ENCODE data around the gene TAOK3. TPM values are rescaled to one million over a fixed set of nuclear protein-coding genes. Genes with fewer than 3 reads are reported as not detected.

TAOK3 gene
- total RNA-seq, 1 experiment from 2014 or later = 17.7 TPM

DNA sequence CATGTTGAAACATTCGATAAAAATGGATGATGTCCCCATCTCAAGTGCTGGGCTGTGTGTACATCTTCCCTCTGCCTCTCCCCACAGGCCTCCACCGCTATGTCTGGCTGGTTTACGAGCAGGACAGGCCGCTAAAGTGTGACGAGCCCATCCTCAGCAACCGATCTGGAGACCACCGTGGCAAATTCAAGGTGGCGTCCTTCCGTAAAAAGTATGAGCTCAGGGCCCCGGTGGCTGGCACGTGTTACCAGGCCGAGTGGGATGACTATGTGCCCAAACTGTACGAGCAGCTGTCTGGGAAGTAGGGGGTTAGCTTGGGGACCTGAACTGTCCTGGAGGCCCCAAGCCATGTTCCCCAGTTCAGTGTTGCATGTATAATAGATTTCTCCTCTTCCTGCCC is 228.2 kb downstream of the TAOK3 start:
- Histone ChIP-seq H3K4me1 (peaks cover under 1% of the 10 kb centered on the region; the same call in 1 of the 2 replicates), H3K9me3 (no peaks in the 10 kb centered on the region), H3K36me3 (ENCODE audit: control insufficient read depth, insufficient read depth, low read length) (peaks cover under 1% of the 10 kb centered on the region; the same call in 1 of the 2 replicates), H3K27me3 (replicated peaks; ENCODE audit: control insufficient read depth, insufficient read depth, low read length) (no peaks in the 10 kb centered on the region), H3K4me3 (ENCODE audit: low read depth, low read length) (no peak overlapping the region)
- Mint-ChIP-seq H3K27me3 (ENCODE audit: insufficient read depth, unreplicated experiment) (no peaks in the 10 kb centered on the region), H3K4me3 (ENCODE audit: unreplicated experiment) (no peak overlapping the region), H3K9me3 (ENCODE audit: unreplicated experiment) (no peaks in the 10 kb centered on the region), H3K27ac (ENCODE audit: unreplicated experiment) (no peak overlapping the region), H3K4me1 (ENCODE audit: low read depth, unreplicated experiment) (no peaks in the 10 kb centered on the region), H3K36me3 (ENCODE audit: insufficient read depth, unreplicated experiment) (peaks cover 73% of the 10 kb centered on the region)
- POLR2A ChIA-PET = no interaction called here
- TF ChIP-seq, protein P1, sequence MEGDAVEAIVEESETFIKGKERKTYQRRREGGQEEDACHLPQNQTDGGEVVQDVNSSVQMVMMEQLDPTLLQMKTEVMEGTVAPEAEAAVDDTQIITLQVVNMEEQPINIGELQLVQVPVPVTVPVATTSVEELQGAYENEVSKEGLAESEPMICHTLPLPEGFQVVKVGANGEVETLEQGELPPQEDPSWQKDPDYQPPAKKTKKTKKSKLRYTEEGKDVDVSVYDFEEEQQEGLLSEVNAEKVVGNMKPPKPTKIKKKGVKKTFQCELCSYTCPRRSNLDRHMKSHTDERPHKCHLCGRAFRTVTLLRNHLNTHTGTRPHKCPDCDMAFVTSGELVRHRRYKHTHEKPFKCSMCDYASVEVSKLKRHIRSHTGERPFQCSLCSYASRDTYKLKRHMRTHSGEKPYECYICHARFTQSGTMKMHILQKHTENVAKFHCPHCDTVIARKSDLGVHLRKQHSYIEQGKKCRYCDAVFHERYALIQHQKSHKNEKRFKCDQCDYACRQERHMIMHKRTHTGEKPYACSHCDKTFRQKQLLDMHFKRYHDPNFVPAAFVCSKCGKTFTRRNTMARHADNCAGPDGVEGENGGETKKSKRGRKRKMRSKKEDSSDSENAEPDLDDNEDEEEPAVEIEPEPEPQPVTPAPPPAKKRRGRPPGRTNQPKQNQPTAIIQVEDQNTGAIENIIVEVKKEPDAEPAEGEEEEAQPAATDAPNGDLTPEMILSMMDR (IDR thresholded peaks at IDR 0.05; ENCODE audit: insufficient read depth in 1 of 2, low read depth in 1 of 2, low read length in 1 of 2, severe bottlenecking in 1 of 2, unreplicated experiment in 1 of 2) = no peak
- BruUV-seq (replicated peaks) = no TSS peak
- CTCF ChIA-PET = no interaction called here
- no peak for DNase-seq
- intact Hi-C loops (cut with micrococcal nuclease; ENCODE audit: unreplicated experiment) = no loop called here

DNA sequence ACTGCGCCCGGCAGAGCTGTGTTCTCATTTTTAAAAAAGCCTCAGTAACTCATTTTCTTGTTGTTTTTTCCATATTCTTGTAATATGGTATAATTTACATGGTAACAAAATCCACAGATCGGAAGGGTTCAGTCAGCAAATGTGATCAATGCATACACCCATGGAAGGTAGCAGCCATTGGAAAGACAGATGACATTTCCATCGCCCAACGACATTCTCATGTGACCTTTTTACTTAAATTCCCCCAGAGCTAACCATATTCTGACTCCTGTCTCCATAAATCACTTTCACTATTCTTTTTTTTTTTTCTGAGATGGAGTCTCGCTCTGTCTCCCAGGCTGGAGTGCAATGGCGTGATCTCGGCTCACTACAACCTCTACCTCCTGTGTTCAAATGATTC is 231.9 kb downstream of the TAOK3 start:
- intact Hi-C loops (cut with micrococcal nuclease; ENCODE audit: unreplicated experiment) = no loop called here
- H3K4me1 ChIP-seq = peaks cover 13% of the 10 kb centered on the region
- Mint-ChIP-seq H3K9me3 (ENCODE audit: unreplicated experiment) (no peaks in the 10 kb centered on the region), H3K4me1 (ENCODE audit: low read depth, unreplicated experiment) (no peaks in the 10 kb centered on the region), H3K27me3 (ENCODE audit: insufficient read depth, unreplicated experiment) (no peaks in the 10 kb centered on the region), H3K27ac (ENCODE audit: unreplicated experiment) (no peak overlapping the region), H3K36me3 (ENCODE audit: insufficient read depth, unreplicated experiment) (peaks cover 71% of the 10 kb centered on the region), H3K4me3 (ENCODE audit: unreplicated experiment) (no peak overlapping the region)
- H3K36me3 ChIP-seq (ENCODE audit: control insufficient read depth, insufficient read depth, low read length) = peaks cover 2% of the 10 kb centered on the region; the same call in 1 of the 2 replicates
- no peak overlapping the region for H3K4me3 ChIP-seq (ENCODE audit: low read depth, low read length)
- CTCF ChIA-PET = interaction anchor here (0.7 kb wide), 1 partner anchor 37 kb away, joined by 9 read pairs; no protein-coding TSS in a partner anchor
- no peak for DNase-seq
- no peaks in the 10 kb centered on the region for H3K9me3 ChIP-seq
- TF ChIP-seq, protein P1 (IDR thresholded peaks at IDR 0.05; ENCODE audit: insufficient read depth in 1 of 2, low read depth in 1 of 2, low read length in 1 of 2, severe bottlenecking in 1 of 2, unreplicated experiment in 1 of 2) = no peak
- no TSS peak for BruUV-seq (replicated peaks)
- no peaks in the 10 kb centered on the region for H3K27me3 ChIP-seq (replicated peaks; ENCODE audit: control insufficient read depth, insufficient read depth, low read length)
- POLR2A ChIA-PET = interaction anchor here (0.6 kb wide), 1 partner anchor 21 kb away, joined by 3 read pairs; no protein-coding TSS in a partner anchor

DNA sequence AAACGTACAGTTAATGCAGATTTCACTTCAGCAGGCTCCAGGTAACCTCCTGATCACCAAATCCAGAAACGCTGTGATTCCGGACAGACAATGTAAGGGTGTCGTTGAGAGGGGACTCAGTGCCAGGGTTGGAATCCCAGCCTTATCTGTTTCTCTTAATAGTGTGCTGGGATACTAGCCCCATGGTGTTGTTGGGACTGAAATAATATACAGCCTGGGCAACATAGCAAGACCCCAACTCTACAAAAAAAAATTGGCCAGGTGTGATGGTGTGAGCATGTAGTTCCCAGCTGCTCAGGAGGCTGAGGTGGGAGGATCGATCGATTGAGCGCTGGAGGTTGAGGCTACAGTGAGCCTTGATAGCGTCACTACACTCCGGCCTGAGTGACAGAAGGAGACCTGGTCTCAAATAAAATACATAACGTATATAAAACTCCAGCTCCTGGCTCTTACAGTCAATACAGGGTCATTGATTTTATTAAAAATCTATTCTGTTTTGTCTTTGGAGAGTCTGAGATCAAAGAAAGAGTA is 235.5 kb downstream of the TAOK3 start:
- peaks cover 13% of the 10 kb centered on the region for H3K4me1 ChIP-seq
- peak overlapping the region; percentile 74 for H3K4me3 ChIP-seq (ENCODE audit: low read depth, low read length)
- Mint-ChIP-seq H3K4me1 (ENCODE audit: low read depth, unreplicated experiment) (no peaks in the 10 kb centered on the region), H3K36me3 (ENCODE audit: insufficient read depth, unreplicated experiment) (peaks cover 37% of the 10 kb centered on the region), H3K27ac (ENCODE audit: unreplicated experiment) (peak overlapping the region; percentile 76), H3K4me3 (ENCODE audit: unreplicated experiment) (peak overlapping the region; percentile 87), H3K27me3 (ENCODE audit: insufficient read depth, unreplicated experiment) (no peaks in the 10 kb centered on the region), H3K9me3 (ENCODE audit: unreplicated experiment) (no peaks in the 10 kb centered on the region)
- intact Hi-C loops (cut with micrococcal nuclease; ENCODE audit: unreplicated experiment) = no loop called here
- H3K27me3 ChIP-seq (replicated peaks; ENCODE audit: control insufficient read depth, insufficient read depth, low read length) = no peaks in the 10 kb centered on the region
- peaks cover 2% of the 10 kb centered on the region; the same call in 1 of the 2 replicates for H3K36me3 ChIP-seq (ENCODE audit: control insufficient read depth, insufficient read depth, low read length)
- TF ChIP-seq, protein P1 (IDR thresholded peaks at IDR 0.05; ENCODE audit: insufficient read depth in 1 of 2, low read depth in 1 of 2, low read length in 1 of 2, severe bottlenecking in 1 of 2, unreplicated experiment in 1 of 2) = no peak
- ChIA-PET CTCF (no interaction called here), POLR2A (interaction anchor here (0.6 to 0.7 kb wide), 2 partner anchors 102 to 262 kb away, joined by 3 read pairs; no protein-coding TSS in a partner anchor)
- H3K9me3 ChIP-seq = no peaks in the 10 kb centered on the region
- DNase-seq = no peak
- BruUV-seq (replicated peaks) = TSS peak; percentile 67
